Skeletal muscle cell (primary cell): Measurements from ENCODE around the gene ATG2B.

Source experiments
- DNase-seq: peaks from one replicate; pipeline ENCODE4 v3.0.0-alpha.2; 2010; ENCODE audit warnings: low read depth
- H3K4me3 ChIP-seq: 2 replicates; pipeline ENCODE4 v1.5.1; 2011; ENCODE audit warnings: low read depth, mild to moderate bottlenecking, control low read depth, low read length, moderate library complexity

The ATG2B gene

GRCh38 chr14:96362965-96363750 lies at the start of gene ATG2B, which contains the start of gene GSKIP:
TSS of gene ATG2B (minus strand) at chr14:96363341. CDS start at chr14:96362976, 365 bp downstream.
TSS of gene GSKIP (plus strand) at chr14:96363526. CDS start at chr14:96382248, 18,722 bp downstream.
- DNase-seq = peak; percentile 53
- H3K4me3 ChIP-seq = peak within 1 kb of the TSS; percentile 95

- H3K4me3 ChIP-seq = no peak overlapping the region
- DNase-seq = no peak
Measured at GRCh38 chr14:96410119-96410518, 47.0 kb upstream of the ATG2B start.

GRCh38 chr14:96409701-96410100 lies 46.6 kb upstream of the ATG2B start:
- no peak for DNase-seq
- no peak overlapping the region for H3K4me3 ChIP-seq

- no peak overlapping the region for H3K4me3 ChIP-seq
- DNase-seq = no peak
Measured at GRCh38 chr14:96408608-96409007, 45.5 kb upstream of the ATG2B start.

GRCh38 chr14:96407935-96408570 lies 44.9 kb upstream of the ATG2B start:
- no peak for DNase-seq
- no peak overlapping the region for H3K4me3 ChIP-seq

GRCh38 chr14:96405677-96406076 lies 42.5 kb upstream of the ATG2B start:
- DNase-seq = no peak
- no peak overlapping the region for H3K4me3 ChIP-seq

GRCh38 chr14:96403409-96403808 lies 40.3 kb upstream of the ATG2B start:
- DNase-seq = no peak
- no peak overlapping the region for H3K4me3 ChIP-seq

- no peak overlapping the region for H3K4me3 ChIP-seq
- DNase-seq = no peak
Measured at GRCh38 chr14:96400495-96400894, 37.4 kb upstream of the ATG2B start.

GRCh38 chr14:96399405-96399804 lies 36.3 kb upstream of the ATG2B start:
- no peak for DNase-seq
- H3K4me3 ChIP-seq = no peak overlapping the region

- DNase-seq = no peak
- H3K4me3 ChIP-seq = no peak overlapping the region
Measured at GRCh38 chr14:96398921-96399320, 35.8 kb upstream of the ATG2B start.

GRCh38 chr14:96398432-96398831 lies 35.3 kb upstream of the ATG2B start:
- DNase-seq = no peak
- H3K4me3 ChIP-seq = no peak overlapping the region

GRCh38 chr14:96394047-96394815 lies 31.1 kb upstream of the ATG2B start:
- H3K4me3 ChIP-seq = no peak overlapping the region
- DNase-seq = no peak

GRCh38 chr14:96393071-96393691 lies 30.0 kb upstream of the ATG2B start:
- H3K4me3 ChIP-seq = no peak overlapping the region
- DNase-seq = no peak

GRCh38 chr14:96391293-96392118 lies 28.4 kb upstream of the ATG2B start:
- H3K4me3 ChIP-seq = peak overlapping the region; percentile 74
- DNase-seq = peak; percentile 79

- DNase-seq = no peak
- peak overlapping the region; percentile 74 for H3K4me3 ChIP-seq
Measured at GRCh38 chr14:96390965-96391292, 27.8 kb upstream of the ATG2B start.

GRCh38 chr14:96385385-96385784 lies 22.2 kb upstream of the ATG2B start:
- no peak overlapping the region for H3K4me3 ChIP-seq
- DNase-seq = no peak

GRCh38 chr14:96384740-96385139 lies 21.6 kb upstream of the ATG2B start:
- DNase-seq = no peak
- H3K4me3 ChIP-seq = no peak overlapping the region

GRCh38 chr14:96384053-96384452 lies 20.9 kb upstream of the ATG2B start:
- DNase-seq = no peak
- no peak overlapping the region for H3K4me3 ChIP-seq

- no peak for DNase-seq
- H3K4me3 ChIP-seq = no peak overlapping the region
Measured at GRCh38 chr14:96383445-96383844, 20.3 kb upstream of the ATG2B start.
